Astrocyte of the cerebellum (primary cell): ENCODE results near the gene FMN2.

Experiments used
- DNase-seq: peaks from one replicate; pipeline ENCODE4 v3.0.0-alpha.2; 2011; ENCODE audit warnings: low read depth
- H3K4me3 ChIP-seq: 2 replicates; pipeline ENCODE4 v1.5.1; 2011; ENCODE audit warnings: mild to moderate bottlenecking, low read depth, low read length, moderate library complexity
- in situ Hi-C: cut with HindIII; loops from 2 replicates; pipeline ENCODE4 v1.10.0; 2017; ENCODE audit warnings: low sequenced_read_pairs
- TF ChIP-seq, protein P1 (sequence below): IDR thresholded peaks from 2 replicates; pipeline ENCODE4 v1.5.1; 2012; ENCODE audit warnings: low read length, low read depth, moderate library complexity, mild to moderate bottlenecking; ENCODE audit errors: missing control alignments

The FMN2 gene

DNA sequence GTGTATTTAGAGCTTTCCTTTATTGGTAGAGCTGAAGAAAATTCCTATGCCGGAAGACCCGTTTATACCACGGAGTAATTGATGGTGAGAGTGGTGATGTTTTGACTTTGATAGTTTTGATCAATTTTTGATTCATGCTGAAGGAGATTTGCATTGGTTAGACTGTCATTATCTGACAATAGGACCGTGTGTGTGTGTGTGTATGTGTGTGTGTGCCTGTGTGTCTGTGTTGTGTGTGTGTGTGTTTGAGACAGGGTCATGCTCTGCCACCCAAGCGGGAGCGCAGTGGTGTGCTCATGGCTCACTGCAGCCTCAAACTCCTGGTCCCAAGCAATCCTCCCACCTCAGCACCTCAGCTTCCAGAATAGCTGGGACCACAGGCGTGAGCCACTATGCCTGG lies 9.6 kb downstream of the FMN2 start:
- in situ Hi-C loops, result no loop called here
- TF ChIP-seq, protein P1, sequence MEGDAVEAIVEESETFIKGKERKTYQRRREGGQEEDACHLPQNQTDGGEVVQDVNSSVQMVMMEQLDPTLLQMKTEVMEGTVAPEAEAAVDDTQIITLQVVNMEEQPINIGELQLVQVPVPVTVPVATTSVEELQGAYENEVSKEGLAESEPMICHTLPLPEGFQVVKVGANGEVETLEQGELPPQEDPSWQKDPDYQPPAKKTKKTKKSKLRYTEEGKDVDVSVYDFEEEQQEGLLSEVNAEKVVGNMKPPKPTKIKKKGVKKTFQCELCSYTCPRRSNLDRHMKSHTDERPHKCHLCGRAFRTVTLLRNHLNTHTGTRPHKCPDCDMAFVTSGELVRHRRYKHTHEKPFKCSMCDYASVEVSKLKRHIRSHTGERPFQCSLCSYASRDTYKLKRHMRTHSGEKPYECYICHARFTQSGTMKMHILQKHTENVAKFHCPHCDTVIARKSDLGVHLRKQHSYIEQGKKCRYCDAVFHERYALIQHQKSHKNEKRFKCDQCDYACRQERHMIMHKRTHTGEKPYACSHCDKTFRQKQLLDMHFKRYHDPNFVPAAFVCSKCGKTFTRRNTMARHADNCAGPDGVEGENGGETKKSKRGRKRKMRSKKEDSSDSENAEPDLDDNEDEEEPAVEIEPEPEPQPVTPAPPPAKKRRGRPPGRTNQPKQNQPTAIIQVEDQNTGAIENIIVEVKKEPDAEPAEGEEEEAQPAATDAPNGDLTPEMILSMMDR, result no peak
- no peak for DNase-seq
- no peak overlapping the region for H3K4me3 ChIP-seq

DNA sequence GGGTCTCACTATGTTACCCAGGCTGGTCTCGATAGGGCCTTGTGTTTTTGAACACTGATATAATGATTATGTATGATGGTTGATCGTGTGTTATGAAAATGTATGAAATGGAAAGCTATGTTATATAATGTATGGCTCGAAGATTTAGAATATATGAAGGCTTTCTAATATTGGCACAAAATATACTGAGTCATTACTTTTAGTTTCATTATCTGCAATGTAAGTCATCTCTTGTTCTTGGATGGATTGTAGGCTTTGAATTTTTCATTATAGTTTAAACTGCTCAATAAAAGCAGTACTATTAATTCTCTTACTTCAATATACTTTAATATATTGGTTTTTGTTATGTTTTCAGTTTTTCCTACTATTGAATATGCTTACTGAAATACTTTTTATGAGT lies 10.1 kb downstream of the FMN2 start:
- no peak for DNase-seq
- TF ChIP-seq, protein P1, result no peak
- in situ Hi-C loops, result no loop called here
- H3K4me3 ChIP-seq, result no peak overlapping the region

DNA sequence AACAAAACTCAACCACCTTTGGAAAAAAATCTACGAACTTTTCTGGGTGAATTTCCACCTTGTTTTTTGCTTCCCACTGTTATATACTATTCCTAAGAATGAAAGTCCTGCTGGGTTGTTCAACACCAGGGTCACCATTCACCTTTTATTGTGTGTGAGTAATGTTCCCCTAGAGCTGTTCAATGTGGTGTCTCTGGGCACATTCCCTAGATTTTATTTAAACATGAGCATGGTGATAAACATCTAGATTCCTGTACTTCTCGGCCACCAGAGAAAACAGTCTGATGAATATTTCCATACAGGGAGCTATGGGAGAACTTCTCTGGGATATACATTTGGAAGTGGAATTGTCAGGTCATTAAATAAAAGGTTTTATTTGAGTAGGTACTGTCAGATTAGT lies 13.0 kb downstream of the FMN2 start:
- in situ Hi-C loops, result no loop called here
- no peak for DNase-seq
- H3K4me3 ChIP-seq, result no peak overlapping the region
- TF ChIP-seq, protein P1, result no peak

DNA sequence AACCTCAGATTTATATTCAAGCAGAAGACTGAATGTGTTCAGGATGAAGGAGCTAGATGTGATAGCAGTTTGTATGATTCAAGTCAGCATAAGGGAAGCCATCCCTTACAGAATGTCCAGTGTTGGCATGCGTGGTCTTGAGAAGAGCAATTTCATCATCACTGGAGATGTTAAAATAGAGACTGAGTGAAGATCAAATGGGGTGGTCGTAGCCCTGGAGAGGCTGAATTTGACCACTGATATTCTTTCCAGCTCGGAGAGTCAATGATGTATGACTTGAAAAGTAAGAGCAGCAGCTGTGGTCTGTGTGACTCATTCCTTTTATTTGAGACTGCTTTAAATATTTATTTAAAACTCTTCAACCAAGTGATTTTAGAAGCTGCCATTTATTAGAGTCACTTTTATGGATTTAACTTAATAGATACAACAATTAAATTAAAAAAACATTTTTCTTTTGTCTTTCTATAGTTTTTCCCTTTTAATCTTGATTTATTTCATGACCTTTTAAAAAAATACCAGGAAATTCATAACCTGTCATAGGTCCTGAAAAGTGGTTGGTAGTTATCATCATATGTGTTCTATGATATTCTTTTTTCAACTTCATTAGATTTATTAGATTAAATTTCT lies 15.5 kb downstream of the FMN2 start:
- DNase-seq, result peak; percentile 85
- TF ChIP-seq, protein P1, result no peak
- H3K4me3 ChIP-seq, result no peak overlapping the region
- in situ Hi-C loops, result no loop called here

DNA sequence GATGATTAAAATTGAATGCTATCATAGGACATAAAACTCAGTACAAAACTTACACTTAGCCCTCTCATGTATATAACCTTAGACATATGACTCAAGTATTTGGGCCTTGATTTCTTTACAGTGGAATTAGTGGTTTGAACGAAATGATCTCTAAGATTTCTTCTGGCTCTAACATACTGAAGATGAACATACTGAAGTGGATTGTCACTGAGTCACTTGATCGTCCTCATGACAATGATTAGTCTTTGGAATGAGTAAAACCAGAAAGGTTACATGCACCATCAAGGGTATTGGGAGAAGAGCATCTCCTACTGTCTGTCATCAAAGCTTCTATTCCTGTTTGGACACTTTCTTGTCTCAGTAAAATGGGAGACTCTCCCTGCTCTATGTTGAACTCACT lies 17.4 kb downstream of the FMN2 start:
- in situ Hi-C loops, result no loop called here
- DNase-seq, result no peak

DNA sequence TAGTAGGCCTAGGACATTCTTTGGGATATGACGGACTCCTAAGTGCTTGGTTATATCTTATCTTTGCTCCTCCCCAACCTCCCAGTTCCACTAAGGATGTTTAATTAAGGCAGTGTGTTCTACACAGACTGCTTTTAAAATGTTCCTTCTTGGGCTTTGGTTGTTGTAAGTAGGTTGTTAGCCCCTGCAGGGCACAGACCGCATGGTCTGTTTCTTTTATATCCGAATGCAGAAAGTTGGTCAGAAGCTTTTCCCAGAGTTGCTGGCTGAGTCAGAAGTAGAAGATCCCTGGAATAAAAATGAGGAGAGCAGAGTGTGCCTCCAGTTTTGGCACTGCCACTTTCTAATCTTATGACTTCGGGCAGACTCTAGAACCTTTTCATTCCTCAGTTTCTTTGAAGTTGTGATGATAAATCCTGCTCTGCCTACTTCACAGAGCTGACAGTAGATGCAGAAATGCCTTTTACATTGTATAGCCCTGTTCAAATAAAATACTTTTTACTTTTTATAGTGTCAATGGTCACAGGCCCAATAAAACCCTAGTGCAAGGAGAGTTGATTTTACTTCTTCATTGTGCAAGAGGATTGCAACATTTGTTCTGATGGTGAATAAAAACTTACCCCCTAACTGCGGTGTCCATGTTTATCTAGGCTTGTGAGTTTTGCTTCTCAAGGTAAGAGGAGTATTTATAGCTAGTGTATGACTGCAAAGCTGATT lies 18.4 kb downstream of the FMN2 start:
- peak; percentile 74 for DNase-seq
- in situ Hi-C loops, result no loop called here
- TF ChIP-seq, protein P1, result peak; percentile 26
- no peak overlapping the region for H3K4me3 ChIP-seq

More for the DNA sequence above, 17.4 kb downstream of the FMN2 start:
- TF ChIP-seq, protein P1, result no peak
- no peak overlapping the region for H3K4me3 ChIP-seq
